K562 (cell line): Measurements from ENCODE around the gene CNR1. TPM values are rescaled to one million over a fixed set of nuclear protein-coding genes. Genes with fewer than 3 reads are reported as not detected.

Experiments used
- DNMT1 ChIP-seq: fragments of 450-650 bp; IDR thresholded peaks from 2 replicates; pipeline ENCODE4 v1.6.1; 2016; ENCODE audit warnings: antibody characterized with exemption, mild to moderate bottlenecking
- GABPB2 ChIP-seq: fragments of 250-450 bp; sonication (Bioruptor Pico); conservative IDR thresholded peaks from 2 replicates; pipeline ENCODE4 v1.5.1; 2021; ENCODE audit warnings: mild to moderate bottlenecking
- KLF10 ChIP-seq: fragments of 250-450 bp; sonication (Bioruptor Pico); IDR thresholded peaks from 2 replicates; pipeline ENCODE4 v1.6.1; 2021; ENCODE audit warnings: matching md5 sums
- MAZ ChIP-seq, 2 experiments: fragments of 450-650 bp in 1 of 2; sonication (generic) in 1 of 2; formaldehyde crosslinking; IDR thresholded peaks in 1 of 2; conservative IDR thresholded peaks in 1 of 2; 2 replicates each; pipeline versions ENCODE4 v1.4.0 to v1.5.0; 2020; ENCODE audit warnings: mild to moderate bottlenecking in 1 of 2, missing genetic modification reagents in 1 of 2
- PCBP1 ChIP-seq: fragments of 200-400 bp; formaldehyde crosslinking; IDR thresholded peaks from 2 replicates; pipeline ENCODE4 v1.6.1; 2018; ENCODE audit warnings: mild to moderate bottlenecking, low read depth, low read length; ENCODE audit not compliant: poor library complexity, severe bottlenecking
- polyA plus RNA-seq, 8 experiments: library from polyadenylated mRNA; depleted of rRNA in 4 of 8; stranded (reverse) in 5 of 8; unstranded in 3 of 8; fragments of >200 nt; fragmentation: Nextera tagmentation in 2 of 8; fragmentation: Illumina TruSeq in 1 of 8; extraction: Ambion mirVana in 2 of 8; extraction: Trizol in 1 of 8; gene quantifications; 2 replicates each; pipeline versions ENCODE4 v1.2.1 to v1.2.3, GENCODE V29; 2011 to 2014; ENCODE audit warnings: inconsistent platforms in 1 of 8, missing spikeins in 1 of 8
- total RNA-seq, 7 experiments: library from RNA; depleted of rRNA in 6 of 7; stranded (reverse); fragments of >200 nt in 6 of 7; fragmentation: Illumina TruSeq in 2 of 7; extraction: Trizol in 2 of 7; gene quantifications; 2 replicates each; pipeline versions ENCODE4 v1.2.1 to v1.2.3, GENCODE V29; 2011 to 2021; ENCODE audit warnings: low replicate concordance in 1 of 7
- TF ChIP-seq, protein P1 (sequence below): fragments of 250-450 bp; sonication (Bioruptor Pico); IDR thresholded peaks from 2 replicates; pipeline ENCODE4 v1.8.0; 2021; ENCODE audit warnings: borderline replicate concordance, mild to moderate bottlenecking, moderate library complexity; ENCODE audit not compliant: poor library complexity, severe bottlenecking
- TF ChIP-seq, protein P2 (sequence below): sonication (generic); formaldehyde crosslinking; IDR thresholded peaks from 2 replicates; pipeline ENCODE4 v1.8.1; 2023; ENCODE audit warnings: mild to moderate bottlenecking, missing genetic modification reagents
- TF ChIP-seq, protein P3 (sequence below): fragments of 450-650 bp; IDR thresholded peaks from 2 replicates; pipeline ENCODE4 v1.6.1; 2018; ENCODE audit warnings: mild to moderate bottlenecking, low read depth; ENCODE audit not compliant: partially characterized antibody

The CNR1 gene
- total and polyA plus RNA-seq, 9 of the 15 experiments (the other 6 are each of a cell fraction or from before 2014, with no cell fraction given): 0.50 to 1.9 (median 1.2) TPM; not detected in 1

DNA sequence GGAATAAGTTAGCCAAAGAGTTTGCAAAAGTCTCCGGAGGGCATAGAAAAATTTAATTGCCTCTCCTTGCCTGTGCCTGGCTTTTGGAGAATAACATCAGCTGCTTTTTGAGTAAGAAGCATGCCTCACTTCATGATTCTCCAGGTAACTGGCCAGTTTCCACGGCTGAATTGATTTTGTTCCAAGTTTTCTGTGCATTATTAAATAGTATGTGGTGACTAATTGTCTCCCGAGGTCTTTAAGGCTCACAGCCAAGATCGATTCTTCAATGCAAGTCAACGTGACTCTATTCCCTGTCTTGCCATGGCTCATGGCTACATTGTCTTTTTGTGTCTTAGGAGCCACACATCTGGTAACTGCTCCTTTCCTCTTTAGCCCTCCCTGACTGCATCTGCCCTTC, 54.2 kb downstream of the CNR1 start (continued):
- TF ChIP-seq, protein P1, sequence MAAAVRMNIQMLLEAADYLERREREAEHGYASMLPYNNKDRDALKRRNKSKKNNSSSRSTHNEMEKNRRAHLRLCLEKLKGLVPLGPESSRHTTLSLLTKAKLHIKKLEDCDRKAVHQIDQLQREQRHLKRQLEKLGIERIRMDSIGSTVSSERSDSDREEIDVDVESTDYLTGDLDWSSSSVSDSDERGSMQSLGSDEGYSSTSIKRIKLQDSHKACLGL: no peak
- TF ChIP-seq, protein P2, sequence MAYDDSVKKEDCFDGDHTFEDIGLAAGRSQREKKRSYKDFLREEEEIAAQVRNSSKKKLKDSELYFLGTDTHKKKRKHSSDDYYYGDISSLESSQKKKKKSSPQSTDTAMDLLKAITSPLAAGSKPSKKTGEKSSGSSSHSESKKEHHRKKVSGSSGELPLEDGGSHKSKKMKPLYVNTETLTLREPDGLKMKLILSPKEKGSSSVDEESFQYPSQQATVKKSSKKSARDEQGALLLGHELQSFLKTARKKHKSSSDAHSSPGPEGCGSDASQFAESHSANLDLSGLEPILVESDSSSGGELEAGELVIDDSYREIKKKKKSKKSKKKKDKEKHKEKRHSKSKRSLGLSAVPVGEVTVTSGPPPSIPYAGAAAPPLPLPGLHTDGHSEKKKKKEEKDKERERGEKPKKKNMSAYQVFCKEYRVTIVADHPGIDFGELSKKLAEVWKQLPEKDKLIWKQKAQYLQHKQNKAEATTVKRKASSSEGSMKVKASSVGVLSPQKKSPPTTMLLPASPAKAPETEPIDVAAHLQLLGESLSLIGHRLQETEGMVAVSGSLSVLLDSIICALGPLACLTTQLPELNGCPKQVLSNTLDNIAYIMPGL (CRISPR knock-in tag): no peak
- TF ChIP-seq GABPB2 (no peak), KLF10 (CRISPR knock-in tag) (no peak), DNMT1 (no peak), MAZ (CRISPR knock-in tag; conservative IDR thresholded peaks at IDR 0.05 in 1 of 2, IDR thresholded peaks at IDR 0.05 in 1 of 2) (no peak), PCBP1 (no peak)
- TF ChIP-seq, protein P3, sequence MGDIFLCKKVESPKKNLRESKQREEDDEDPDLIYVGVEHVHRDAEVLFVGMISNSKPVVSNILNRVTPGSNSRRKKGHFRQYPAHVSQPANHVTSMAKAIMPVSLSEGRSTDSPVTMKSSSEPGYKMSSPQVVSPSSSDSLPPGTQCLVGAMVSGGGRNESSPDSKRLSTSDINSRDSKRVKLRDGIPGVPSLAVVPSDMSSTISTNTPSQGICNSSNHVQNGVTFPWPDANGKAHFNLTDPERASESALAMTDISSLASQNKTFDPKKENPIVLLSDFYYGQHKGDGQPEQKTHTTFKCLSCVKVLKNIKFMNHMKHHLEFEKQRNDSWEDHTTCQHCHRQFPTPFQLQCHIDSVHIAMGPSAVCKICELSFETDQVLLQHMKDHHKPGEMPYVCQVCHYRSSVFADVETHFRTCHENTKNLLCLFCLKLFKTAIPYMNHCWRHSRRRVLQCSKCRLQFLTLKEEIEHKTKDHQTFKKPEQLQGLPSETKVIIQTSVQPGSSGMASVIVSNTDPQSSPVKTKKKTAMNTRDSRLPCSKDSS: no peak
- TF ChIP-seq, all 486 proteins: peak for 0
